Astrocyte (in vitro differentiated cells and primary cell): Measurements from ENCODE around the gene DDX39A. TPM values are rescaled to one million over a fixed set of nuclear protein-coding genes. Genes with fewer than 3 reads are reported as not detected.

Experiments
- DNase-seq: peaks from one replicate; pipeline ENCODE4 v3.0.0-alpha.2; 2010; ENCODE audit warnings: low read depth
- FAIRE-seq: peaks from 2 replicates; lab custom pipeline; 2011; peaks lifted over from hg19 to GRCh38; lab: Jason Lieb, UNC
- H2AFZ ChIP-seq: 2 replicates; pipeline ENCODE4 v1.6.0; 2012; ENCODE audit warnings: low read depth, low read length, inconsistent platforms
- H3K27ac ChIP-seq: 2 replicates; pipeline ENCODE4 v1.5.1; 2011; ENCODE audit warnings: low read depth, low read length, inconsistent platforms
- H3K27me3 ChIP-seq: 2 replicates; pipeline ENCODE4 v1.6.0; 2011; ENCODE audit warnings: low read length, inconsistent platforms; ENCODE audit not compliant: insufficient read depth
- H3K36me3 ChIP-seq: 2 replicates; pipeline ENCODE4 v1.5.1; 2011; ENCODE audit warnings: low read length, inconsistent platforms; ENCODE audit not compliant: insufficient read depth
- H3K4me1 ChIP-seq: 2 replicates; pipeline ENCODE4 v1.5.1; 2011; ENCODE audit warnings: low read length, inconsistent platforms; ENCODE audit not compliant: insufficient read depth
- H3K4me2 ChIP-seq: 2 replicates; pipeline ENCODE4 v1.6.0; 2012; ENCODE audit warnings: low read length, inconsistent platforms
- H3K4me3 ChIP-seq: 2 replicates; pipeline ENCODE4 v1.5.1; 2011; ENCODE audit warnings: low read depth, mild to moderate bottlenecking, low read length, inconsistent platforms; ENCODE audit not compliant: insufficient read depth
- H3K79me2 ChIP-seq: 2 replicates; pipeline ENCODE4 v1.6.0; 2012; ENCODE audit warnings: mild to moderate bottlenecking, low read length, inconsistent platforms; ENCODE audit not compliant: insufficient read depth
- H3K9ac ChIP-seq: 2 replicates; pipeline ENCODE4 v1.6.0; 2012; ENCODE audit warnings: mild to moderate bottlenecking, low read length, inconsistent platforms
- H3K9me3 ChIP-seq: 2 replicates; pipeline ENCODE4 v1.5.1; 2012; ENCODE audit warnings: low read depth, mild to moderate bottlenecking, low read length, inconsistent platforms; ENCODE audit not compliant: insufficient read depth
- H4K20me1 ChIP-seq: 2 replicates; pipeline ENCODE4 v1.6.0; 2012; ENCODE audit warnings: low read length, inconsistent platforms; ENCODE audit not compliant: insufficient read depth
- H3K27ac Mint-ChIP-seq: one replicate; pipeline ENCODE4 v1.8.0; 2021; ENCODE audit warnings: mild to moderate bottlenecking, mixed read lengths; ENCODE audit not compliant: unreplicated experiment
- H3K27me3 Mint-ChIP-seq: one replicate; pipeline ENCODE4 v1.8.0; 2021; ENCODE audit warnings: low read depth, mixed read lengths; ENCODE audit not compliant: unreplicated experiment
- H3K36me3 Mint-ChIP-seq: one replicate; pipeline ENCODE4 v1.8.0; 2021; ENCODE audit warnings: low read depth, mixed read lengths; ENCODE audit not compliant: unreplicated experiment
- H3K4me1 Mint-ChIP-seq: one replicate; pipeline ENCODE4 v1.8.0; 2021; ENCODE audit warnings: low read depth, mixed read lengths; ENCODE audit not compliant: unreplicated experiment
- H3K4me3 Mint-ChIP-seq: one replicate; pipeline ENCODE4 v1.8.0; 2021; ENCODE audit warnings: mild to moderate bottlenecking, moderate library complexity, mixed read lengths; ENCODE audit not compliant: unreplicated experiment
- H3K9me3 Mint-ChIP-seq: one replicate; pipeline ENCODE4 v1.8.0; 2021; ENCODE audit warnings: mild to moderate bottlenecking, mixed read lengths; ENCODE audit not compliant: unreplicated experiment
- EZH2 ChIP-seq: IDR thresholded peaks from 2 replicates; pipeline ENCODE4 v1.6.1; 2012; ENCODE audit warnings: mild to moderate bottlenecking, low read length, inconsistent platforms; ENCODE audit not compliant: insufficient read depth
- total RNA-seq: library from RNA; stranded (reverse); gene quantifications from 2 replicates; pipeline ENCODE4 v1.2.1, GENCODE V29; 2021
- TF ChIP-seq, protein P1 (sequence below): IDR thresholded peaks from 2 replicates; pipeline ENCODE4 v1.5.1; 2011; ENCODE audit warnings: low read depth, mild to moderate bottlenecking, inconsistent platforms, low read length, moderate library complexity; ENCODE audit not compliant: insufficient read depth

DDX39A gene
- total RNA-seq, 1 donor from 2014 or later, result 54.9 TPM

DNA sequence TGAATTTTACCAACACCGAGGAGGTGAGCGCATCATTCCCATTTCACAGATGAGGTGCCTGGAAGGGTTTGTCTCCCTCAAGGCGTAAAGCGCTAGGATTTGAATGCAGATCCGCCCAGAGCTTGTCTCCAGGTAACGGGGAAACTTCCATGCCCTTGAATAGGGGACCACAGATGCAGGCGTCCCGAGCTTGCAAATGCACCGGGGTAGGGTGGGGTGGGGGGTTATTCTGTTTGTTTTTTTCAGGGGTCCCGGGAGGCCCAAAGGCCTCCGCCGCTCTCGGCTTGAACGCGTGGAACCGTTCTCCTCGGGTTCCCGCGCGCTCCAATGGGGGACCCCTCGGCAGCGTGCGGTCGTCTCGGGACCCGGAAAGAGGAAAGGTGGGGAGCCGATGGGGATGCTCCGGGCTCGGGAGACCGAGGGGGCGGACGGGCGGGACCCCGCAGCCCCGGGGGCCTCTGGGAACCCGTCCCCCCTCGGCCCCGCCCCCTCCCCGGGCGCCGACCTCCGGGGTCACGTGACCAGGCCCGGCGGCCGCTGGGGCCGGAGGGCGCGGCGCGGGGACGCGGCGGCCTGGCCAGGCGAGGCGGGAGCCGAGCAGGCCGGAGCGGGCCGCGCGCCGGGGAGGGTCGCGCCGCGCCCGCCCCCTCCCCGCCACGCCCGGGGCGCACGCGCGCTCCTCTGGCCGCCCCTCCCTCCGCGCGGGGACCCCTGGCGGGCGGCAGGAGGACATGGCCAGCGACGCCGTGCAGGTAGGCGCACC lies 13.8 kb upstream of the DDX39A start, which contains the start of gene PKN1:
Gene PKN1 (plus strand): TSS at position 516 of the 763 bp plus-strand sequence. CDS start 216 bp downstream, at position 732.
- FAIRE-seq, result no peak
- peak within 1 kb of the TSS; percentile 58 for H3K27ac Mint-ChIP-seq

DNA sequence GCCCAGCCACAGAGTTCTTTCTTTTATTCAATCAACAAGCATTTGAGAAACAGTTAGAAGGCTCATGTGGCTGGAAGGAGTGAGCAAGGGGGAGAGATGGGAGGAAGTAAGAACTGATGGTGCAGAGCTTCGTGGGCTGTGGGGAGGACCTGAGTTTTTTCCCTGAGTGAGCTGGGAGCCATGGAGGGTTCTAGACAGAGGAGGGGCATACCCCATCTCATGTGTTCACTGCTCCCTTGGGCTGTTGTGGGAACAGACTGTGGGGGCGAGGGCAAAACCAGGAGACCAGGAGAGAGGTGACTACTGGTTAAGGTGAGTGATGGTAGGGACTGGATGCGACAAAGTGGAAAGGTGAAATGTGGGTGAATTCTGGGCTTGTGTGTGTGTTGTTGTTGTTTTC lies 11.6 kb upstream of the DDX39A start:
- DNase-seq (no peak), FAIRE-seq (no peak)
- H3K4me3 ChIP-seq, result no peak overlapping the region
- peak overlapping the region; percentile 62 for H3K4me3 Mint-ChIP-seq
- H3K9me3 Mint-ChIP-seq, result no peaks in the 10 kb centered on the region
- no peak overlapping the region for H2AFZ ChIP-seq
- no peak overlapping the region for H3K4me2 ChIP-seq
- TF ChIP-seq, protein P1, sequence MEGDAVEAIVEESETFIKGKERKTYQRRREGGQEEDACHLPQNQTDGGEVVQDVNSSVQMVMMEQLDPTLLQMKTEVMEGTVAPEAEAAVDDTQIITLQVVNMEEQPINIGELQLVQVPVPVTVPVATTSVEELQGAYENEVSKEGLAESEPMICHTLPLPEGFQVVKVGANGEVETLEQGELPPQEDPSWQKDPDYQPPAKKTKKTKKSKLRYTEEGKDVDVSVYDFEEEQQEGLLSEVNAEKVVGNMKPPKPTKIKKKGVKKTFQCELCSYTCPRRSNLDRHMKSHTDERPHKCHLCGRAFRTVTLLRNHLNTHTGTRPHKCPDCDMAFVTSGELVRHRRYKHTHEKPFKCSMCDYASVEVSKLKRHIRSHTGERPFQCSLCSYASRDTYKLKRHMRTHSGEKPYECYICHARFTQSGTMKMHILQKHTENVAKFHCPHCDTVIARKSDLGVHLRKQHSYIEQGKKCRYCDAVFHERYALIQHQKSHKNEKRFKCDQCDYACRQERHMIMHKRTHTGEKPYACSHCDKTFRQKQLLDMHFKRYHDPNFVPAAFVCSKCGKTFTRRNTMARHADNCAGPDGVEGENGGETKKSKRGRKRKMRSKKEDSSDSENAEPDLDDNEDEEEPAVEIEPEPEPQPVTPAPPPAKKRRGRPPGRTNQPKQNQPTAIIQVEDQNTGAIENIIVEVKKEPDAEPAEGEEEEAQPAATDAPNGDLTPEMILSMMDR, result no peak
- TF ChIP-seq EZH2, result no peak
- peaks cover 16% of the 10 kb centered on the region for H3K4me1 ChIP-seq
- H3K27ac ChIP-seq, result no peak overlapping the region
- peaks cover 1% of the 10 kb centered on the region for H3K36me3 Mint-ChIP-seq
- peaks cover 8% of the 10 kb centered on the region for H3K79me2 ChIP-seq
- H3K27me3 Mint-ChIP-seq, result peaks cover 15% of the 10 kb centered on the region
- no peak overlapping the region for H3K27ac Mint-ChIP-seq
- no peak overlapping the region for H3K9ac ChIP-seq
- peaks cover 3% of the 10 kb centered on the region for H3K27me3 ChIP-seq
- peaks cover 2% of the 10 kb centered on the region for H3K4me1 Mint-ChIP-seq
- no peaks in the 10 kb centered on the region for H4K20me1 ChIP-seq
- no peaks in the 10 kb centered on the region for H3K36me3 ChIP-seq
- no peaks in the 10 kb centered on the region for H3K9me3 ChIP-seq

More for the DNA sequence above, 13.8 kb upstream of the DDX39A start, which contains the start of gene PKN1:
- H3K9me3 ChIP-seq, result no peaks in the 10 kb centered on the region
- H3K4me2 ChIP-seq, result peak within 1 kb of the TSS; percentile 82
- H3K9ac ChIP-seq, result peak within 1 kb of the TSS; percentile 76
- H3K9me3 Mint-ChIP-seq, result no peaks in the 10 kb centered on the region
- peak within 1 kb of the TSS; percentile 57 for H3K4me3 ChIP-seq
- peak within 1 kb of the TSS; percentile 87 for H3K4me3 Mint-ChIP-seq
- peak within 1 kb of the TSS; percentile 59 for H2AFZ ChIP-seq
- TF ChIP-seq, protein P1, result no peak
- TF ChIP-seq EZH2, result no peak
- no peak for DNase-seq
- peaks cover 3% of the 10 kb centered on the region for H3K27me3 ChIP-seq
- peaks cover 10% of the 10 kb centered on the region for H3K27me3 Mint-ChIP-seq
- no peak within 1 kb of the TSS for H3K27ac ChIP-seq
- H3K36me3 ChIP-seq, result no peaks in the 10 kb centered on the region
- H3K4me1 ChIP-seq, result peaks cover 16% of the 10 kb centered on the region
- peaks cover 1% of the 10 kb centered on the region for H3K36me3 Mint-ChIP-seq
- H3K79me2 ChIP-seq, result peaks cover 14% of the 10 kb centered on the region
- peaks cover 14% of the 10 kb centered on the region for H4K20me1 ChIP-seq
- peaks cover 2% of the 10 kb centered on the region for H3K4me1 Mint-ChIP-seq

DNA sequence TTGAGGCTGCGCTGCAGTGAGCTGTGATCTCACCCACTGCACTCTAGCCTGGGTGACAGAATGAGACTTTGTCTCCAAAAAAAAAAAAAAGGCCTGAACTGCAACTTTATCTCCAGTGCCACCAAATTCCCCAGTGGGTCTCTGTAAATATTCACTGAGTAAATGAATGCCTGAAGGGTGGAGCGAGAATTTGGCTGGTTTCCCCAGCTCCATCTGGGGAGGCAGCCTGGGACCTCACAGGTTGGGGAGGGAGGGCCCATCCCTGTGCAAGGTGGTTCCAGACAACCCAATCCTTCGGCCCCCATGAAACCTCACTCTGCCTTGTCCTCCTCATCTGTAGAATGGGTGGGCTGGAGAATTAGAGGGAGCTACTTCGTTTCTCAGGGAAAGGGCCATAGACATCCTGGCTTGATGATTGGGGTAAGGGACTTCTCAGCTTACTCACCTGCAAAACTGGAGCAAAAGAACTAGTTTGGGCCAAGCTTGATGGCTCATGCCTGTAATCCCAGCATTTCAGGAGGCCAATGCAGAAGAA lies 9.8 kb upstream of the DDX39A start:
- Histone ChIP-seq H3K9me3 (no peaks in the 10 kb centered on the region), H3K4me1 (peaks cover 2% of the 10 kb centered on the region), H3K27me3 (peaks cover 3% of the 10 kb centered on the region), H3K36me3 (no peaks in the 10 kb centered on the region), H3K9ac (no peak overlapping the region), H4K20me1 (no peaks in the 10 kb centered on the region), H3K4me2 (no peak overlapping the region), H3K79me2 (no peaks in the 10 kb centered on the region), H3K27ac (no peak overlapping the region), H3K4me3 (no peak overlapping the region), H2AFZ (no peak overlapping the region)
- Mint-ChIP-seq H3K27me3 (peaks cover 15% of the 10 kb centered on the region), H3K9me3 (no peaks in the 10 kb centered on the region), H3K27ac (no peak overlapping the region), H3K36me3 (no peaks in the 10 kb centered on the region), H3K4me3 (no peak overlapping the region), H3K4me1 (no peaks in the 10 kb centered on the region)
- no peak for FAIRE-seq
- DNase-seq, result no peak
- TF ChIP-seq, protein P1, result no peak
- TF ChIP-seq EZH2, result no peak
